ENCODE measurements around the gene KCNJ18.
"Not testable (repeated sequence)": the region's sequence is repeated elsewhere in the genome, so short reads cannot be mapped to it uniquely, and the experiment has no call there.

DNA sequence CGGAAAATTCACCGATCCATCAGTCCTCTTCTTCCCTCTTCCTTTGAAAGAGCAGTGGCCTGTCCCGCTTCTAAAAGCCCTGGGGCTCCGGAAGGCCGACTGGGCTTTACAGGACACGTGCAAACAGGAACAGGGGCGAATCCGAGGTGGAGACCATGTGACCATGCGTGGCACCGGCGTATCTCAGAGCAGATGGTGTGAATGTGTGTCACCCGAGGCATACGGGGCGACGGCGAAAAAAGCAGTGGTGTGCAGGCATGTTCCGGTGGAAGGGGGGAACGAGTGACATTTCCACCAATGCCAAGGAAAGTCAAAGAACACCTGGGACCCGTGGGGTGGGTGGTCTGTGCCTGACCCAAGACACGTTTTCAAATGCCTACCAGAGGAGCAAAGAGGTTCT, 10.7 kb upstream of the KCNJ18 start:
- TF ChIP-seq, protein P1, sequence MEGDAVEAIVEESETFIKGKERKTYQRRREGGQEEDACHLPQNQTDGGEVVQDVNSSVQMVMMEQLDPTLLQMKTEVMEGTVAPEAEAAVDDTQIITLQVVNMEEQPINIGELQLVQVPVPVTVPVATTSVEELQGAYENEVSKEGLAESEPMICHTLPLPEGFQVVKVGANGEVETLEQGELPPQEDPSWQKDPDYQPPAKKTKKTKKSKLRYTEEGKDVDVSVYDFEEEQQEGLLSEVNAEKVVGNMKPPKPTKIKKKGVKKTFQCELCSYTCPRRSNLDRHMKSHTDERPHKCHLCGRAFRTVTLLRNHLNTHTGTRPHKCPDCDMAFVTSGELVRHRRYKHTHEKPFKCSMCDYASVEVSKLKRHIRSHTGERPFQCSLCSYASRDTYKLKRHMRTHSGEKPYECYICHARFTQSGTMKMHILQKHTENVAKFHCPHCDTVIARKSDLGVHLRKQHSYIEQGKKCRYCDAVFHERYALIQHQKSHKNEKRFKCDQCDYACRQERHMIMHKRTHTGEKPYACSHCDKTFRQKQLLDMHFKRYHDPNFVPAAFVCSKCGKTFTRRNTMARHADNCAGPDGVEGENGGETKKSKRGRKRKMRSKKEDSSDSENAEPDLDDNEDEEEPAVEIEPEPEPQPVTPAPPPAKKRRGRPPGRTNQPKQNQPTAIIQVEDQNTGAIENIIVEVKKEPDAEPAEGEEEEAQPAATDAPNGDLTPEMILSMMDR (IDR thresholded peaks at IDR 0.05; ENCODE audit: low read length), result not testable (repeated sequence)
- TF ChIP-seq EZH2 (IDR thresholded peaks at IDR 0.05; ENCODE audit: borderline replicate concordance, low read length), result not testable (repeated sequence)

Data from OCI-LY1 (cell line).